Liver (tissue), 3 donors: Measurements from ENCODE around the gene DCBLD2.

Experiments used
- FOXA1 ChIP-seq: IDR thresholded peaks from 2 replicates; pipeline ENCODE4 v1.6.1; 2016; ENCODE audit warnings: antibody characterized with exemption
- HNF4G ChIP-seq: IDR thresholded peaks from 2 replicates; pipeline ENCODE4 v1.6.1; 2016; ENCODE audit warnings: antibody characterized with exemption
- JUND ChIP-seq, 2 donors: IDR thresholded peaks; 2 replicates each; pipeline ENCODE4 v1.6.1; 2016; ENCODE audit warnings: antibody characterized with exemption in 2 of 2
- RAD21 ChIP-seq, 2 donors: IDR thresholded peaks; 2 replicates each; pipeline ENCODE4 v1.6.1; 2016; ENCODE audit warnings: antibody characterized with exemption in 2 of 2, mild to moderate bottlenecking in 2 of 2
- SP1 ChIP-seq: IDR thresholded peaks from 2 replicates; pipeline ENCODE4 v1.6.1; 2018; ENCODE audit warnings: antibody characterized with exemption, mild to moderate bottlenecking
- TAF1 ChIP-seq: conservative IDR thresholded peaks from 2 replicates; pipeline ENCODE4 v1.6.1; 2016; ENCODE audit warnings: antibody characterized with exemption, mild to moderate bottlenecking
- TF ChIP-seq, protein P1 (sequence below): IDR thresholded peaks from 2 replicates; pipeline ENCODE4 v1.6.1; 2016; ENCODE audit warnings: antibody characterized with exemption, mild to moderate bottlenecking
- TF ChIP-seq, protein P2 (sequence below): fragments of 150-350 bp; IDR thresholded peaks from 2 replicates; pipeline ENCODE4 v1.5.1; 2017; ENCODE audit warnings: improper control_type of control experiment, low read depth, low read length; ENCODE audit not compliant: missing input control
- donor health status: healthy.
- donor health status: healthy.

DNA sequence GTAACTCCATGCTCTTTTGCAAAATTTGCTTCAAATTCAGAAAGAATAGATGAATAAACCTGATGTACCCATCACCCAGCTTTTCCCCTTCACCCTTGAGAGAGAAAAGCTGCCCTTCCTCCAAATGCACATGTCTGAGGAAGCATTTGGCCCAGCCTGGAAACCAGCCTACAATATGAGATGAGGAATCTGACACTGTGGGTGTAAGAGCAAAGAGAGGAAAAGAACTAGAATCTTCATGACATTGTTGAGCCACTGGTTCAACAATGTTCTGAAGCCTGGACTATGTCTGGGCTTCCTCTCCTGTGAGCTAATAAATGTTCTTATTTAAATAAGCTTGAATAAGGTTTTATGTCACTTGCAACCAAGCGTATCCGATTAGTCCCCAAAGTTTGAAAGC is 18.7 kb upstream of the DCBLD2 start:
- TF ChIP-seq, protein P1, sequence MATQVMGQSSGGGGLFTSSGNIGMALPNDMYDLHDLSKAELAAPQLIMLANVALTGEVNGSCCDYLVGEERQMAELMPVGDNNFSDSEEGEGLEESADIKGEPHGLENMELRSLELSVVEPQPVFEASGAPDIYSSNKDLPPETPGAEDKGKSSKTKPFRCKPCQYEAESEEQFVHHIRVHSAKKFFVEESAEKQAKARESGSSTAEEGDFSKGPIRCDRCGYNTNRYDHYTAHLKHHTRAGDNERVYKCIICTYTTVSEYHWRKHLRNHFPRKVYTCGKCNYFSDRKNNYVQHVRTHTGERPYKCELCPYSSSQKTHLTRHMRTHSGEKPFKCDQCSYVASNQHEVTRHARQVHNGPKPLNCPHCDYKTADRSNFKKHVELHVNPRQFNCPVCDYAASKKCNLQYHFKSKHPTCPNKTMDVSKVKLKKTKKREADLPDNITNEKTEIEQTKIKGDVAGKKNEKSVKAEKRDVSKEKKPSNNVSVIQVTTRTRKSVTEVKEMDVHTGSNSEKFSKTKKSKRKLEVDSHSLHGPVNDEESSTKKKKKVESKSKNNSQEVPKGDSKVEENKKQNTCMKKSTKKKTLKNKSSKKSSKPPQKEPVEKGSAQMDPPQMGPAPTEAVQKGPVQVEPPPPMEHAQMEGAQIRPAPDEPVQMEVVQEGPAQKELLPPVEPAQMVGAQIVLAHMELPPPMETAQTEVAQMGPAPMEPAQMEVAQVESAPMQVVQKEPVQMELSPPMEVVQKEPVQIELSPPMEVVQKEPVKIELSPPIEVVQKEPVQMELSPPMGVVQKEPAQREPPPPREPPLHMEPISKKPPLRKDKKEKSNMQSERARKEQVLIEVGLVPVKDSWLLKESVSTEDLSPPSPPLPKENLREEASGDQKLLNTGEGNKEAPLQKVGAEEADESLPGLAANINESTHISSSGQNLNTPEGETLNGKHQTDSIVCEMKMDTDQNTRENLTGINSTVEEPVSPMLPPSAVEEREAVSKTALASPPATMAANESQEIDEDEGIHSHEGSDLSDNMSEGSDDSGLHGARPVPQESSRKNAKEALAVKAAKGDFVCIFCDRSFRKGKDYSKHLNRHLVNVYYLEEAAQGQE, result no peak
- TF ChIP-seq, protein P2, sequence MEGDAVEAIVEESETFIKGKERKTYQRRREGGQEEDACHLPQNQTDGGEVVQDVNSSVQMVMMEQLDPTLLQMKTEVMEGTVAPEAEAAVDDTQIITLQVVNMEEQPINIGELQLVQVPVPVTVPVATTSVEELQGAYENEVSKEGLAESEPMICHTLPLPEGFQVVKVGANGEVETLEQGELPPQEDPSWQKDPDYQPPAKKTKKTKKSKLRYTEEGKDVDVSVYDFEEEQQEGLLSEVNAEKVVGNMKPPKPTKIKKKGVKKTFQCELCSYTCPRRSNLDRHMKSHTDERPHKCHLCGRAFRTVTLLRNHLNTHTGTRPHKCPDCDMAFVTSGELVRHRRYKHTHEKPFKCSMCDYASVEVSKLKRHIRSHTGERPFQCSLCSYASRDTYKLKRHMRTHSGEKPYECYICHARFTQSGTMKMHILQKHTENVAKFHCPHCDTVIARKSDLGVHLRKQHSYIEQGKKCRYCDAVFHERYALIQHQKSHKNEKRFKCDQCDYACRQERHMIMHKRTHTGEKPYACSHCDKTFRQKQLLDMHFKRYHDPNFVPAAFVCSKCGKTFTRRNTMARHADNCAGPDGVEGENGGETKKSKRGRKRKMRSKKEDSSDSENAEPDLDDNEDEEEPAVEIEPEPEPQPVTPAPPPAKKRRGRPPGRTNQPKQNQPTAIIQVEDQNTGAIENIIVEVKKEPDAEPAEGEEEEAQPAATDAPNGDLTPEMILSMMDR, result no peak
- TF ChIP-seq SP1 (no peak), HNF4G (no peak), TAF1 (no peak), RAD21 (IDR thresholded peaks at IDR 0.05) (no peak), JUND (IDR thresholded peaks at IDR 0.05) (no peak), FOXA1 (no peak)
